H9 (cell line): ENCODE data around the gene SEC24C. TPM values are rescaled to one million over a fixed set of nuclear protein-coding genes. Genes with fewer than 3 reads are reported as not detected.

Experiments used
- DNase-seq: peaks from one replicate; pipeline ENCODE4 v3.0.0-alpha.2; 2017
- H2AFZ ChIP-seq: one replicate; pipeline ENCODE4 v1.6.1; 2013; ENCODE audit warnings: mild to moderate bottlenecking, low read length, control low read depth, moderate library complexity
- H2AK5ac ChIP-seq: 2 replicates; pipeline ENCODE4 v1.6.1; 2013; ENCODE audit warnings: low read length, control low read depth, mixed read lengths; ENCODE audit not compliant: insufficient read length
- H2BK120ac ChIP-seq: one replicate; pipeline ENCODE4 v1.6.1; 2013; ENCODE audit warnings: low read depth, mild to moderate bottlenecking, low read length, control low read depth, inconsistent platforms; ENCODE audit not compliant: poor library complexity, severe bottlenecking
- H2BK12ac ChIP-seq: 2 replicates; pipeline ENCODE4 v1.6.1; 2013; ENCODE audit warnings: low read length, control low read depth, mixed read lengths, low read depth; ENCODE audit not compliant: insufficient read length
- H2BK15ac ChIP-seq: 2 replicates; pipeline ENCODE4 v1.6.1; 2013; ENCODE audit warnings: low read depth, low read length, control low read depth
- H2BK20ac ChIP-seq: one replicate; pipeline ENCODE4 v1.6.1; 2013; ENCODE audit warnings: low read depth, mild to moderate bottlenecking, low read length, control low read depth, inconsistent platforms; ENCODE audit not compliant: poor library complexity, severe bottlenecking
- H2BK5ac ChIP-seq: 2 replicates; pipeline ENCODE4 v1.6.1; 2013; ENCODE audit warnings: low read length, control low read depth, mixed read lengths; ENCODE audit not compliant: insufficient read length
- H3K14ac ChIP-seq: 2 replicates; pipeline ENCODE4 v1.6.1; 2013; ENCODE audit warnings: low read length, control low read depth; ENCODE audit not compliant: insufficient read depth
- H3K18ac ChIP-seq: 2 replicates; pipeline ENCODE4 v1.6.1; 2013; ENCODE audit warnings: low read depth, mild to moderate bottlenecking, mixed read lengths, low read length, control low read depth; ENCODE audit not compliant: insufficient read length
- H3K23ac ChIP-seq: 2 replicates; pipeline ENCODE4 v1.6.1; 2013; ENCODE audit warnings: low read length, control low read depth, mixed read lengths, low read depth; ENCODE audit not compliant: insufficient read length
- H3K23me2 ChIP-seq: 2 replicates; pipeline ENCODE4 v1.6.1; 2013; ENCODE audit warnings: low read depth, mild to moderate bottlenecking, mixed read lengths, low read length, control low read depth; ENCODE audit not compliant: insufficient read length, poor library complexity, severe bottlenecking
- H3K27ac ChIP-seq: 2 replicates; pipeline ENCODE4 v1.5.1; 2013; ENCODE audit warnings: low read length, control low read depth, mixed read lengths, low read depth; ENCODE audit not compliant: insufficient read length
- H3K27me3 ChIP-seq: 2 replicates; pipeline ENCODE4 v1.6.1; 2013; ENCODE audit warnings: low read length, control low read depth, inconsistent platforms; ENCODE audit not compliant: insufficient read depth
- H3K4ac ChIP-seq: 2 replicates; pipeline ENCODE4 v1.6.1; 2013; ENCODE audit warnings: low read depth, mild to moderate bottlenecking, control low read depth, inconsistent platforms, low read length, moderate library complexity
- H3K4me1 ChIP-seq: 2 replicates; pipeline ENCODE4 v1.6.1; 2013; ENCODE audit warnings: low read length, control low read depth, inconsistent platforms; ENCODE audit not compliant: insufficient read depth
- H3K4me2 ChIP-seq: 2 replicates; pipeline ENCODE4 v1.6.1; 2013; ENCODE audit warnings: low read length, control low read depth, mixed read lengths; ENCODE audit not compliant: insufficient read length, insufficient read depth
- H3K56ac ChIP-seq: 2 replicates; pipeline ENCODE4 v1.6.1; 2013; ENCODE audit warnings: low read depth, mild to moderate bottlenecking, mixed read lengths, low read length, control low read depth; ENCODE audit not compliant: insufficient read length
- H3K79me1 ChIP-seq: 2 replicates; pipeline ENCODE4 v1.6.1; 2013; ENCODE audit warnings: low read depth, mild to moderate bottlenecking, moderate library complexity, low read length, control low read depth, inconsistent platforms; ENCODE audit not compliant: insufficient read depth, poor library complexity, severe bottlenecking
- H3K79me2 ChIP-seq: 2 replicates; pipeline ENCODE4 v1.6.1; 2013; ENCODE audit warnings: low read length, control low read depth, inconsistent platforms; ENCODE audit not compliant: insufficient read depth
- H3K9ac ChIP-seq: 2 replicates; pipeline ENCODE4 v1.6.1; 2013; ENCODE audit warnings: low read length, control low read depth, mixed read lengths; ENCODE audit not compliant: insufficient read length; ENCODE audit errors: extremely low read depth
- H3K9me3 ChIP-seq: one replicate; pipeline ENCODE4 v1.6.1; 2013; ENCODE audit warnings: low read depth, low read length, inconsistent platforms; ENCODE audit not compliant: control insufficient read depth
- H3T11ph ChIP-seq: one replicate; pipeline ENCODE4 v1.6.1; 2013; ENCODE audit warnings: mild to moderate bottlenecking, low read length, control low read depth, inconsistent platforms
- H4K20me1 ChIP-seq: one replicate; pipeline ENCODE4 v1.6.1; 2013; ENCODE audit not compliant: control insufficient read depth, insufficient read length, insufficient read depth
- H4K5ac ChIP-seq: 2 replicates; pipeline ENCODE4 v1.6.1; 2013; ENCODE audit warnings: low read depth, mild to moderate bottlenecking, mixed read lengths, low read length, control low read depth; ENCODE audit not compliant: insufficient read length
- H4K8ac ChIP-seq: replicated peaks from 2 replicates; pipeline ENCODE4 v1.6.1; 2013; ENCODE audit warnings: low read length, control low read depth, mixed read lengths, low read depth; ENCODE audit not compliant: insufficient read length
- H4K91ac ChIP-seq: 2 replicates; pipeline ENCODE4 v1.6.1; 2013; ENCODE audit warnings: low read depth, mild to moderate bottlenecking, moderate library complexity, mixed read lengths, low read length, control low read depth; ENCODE audit not compliant: insufficient read length
- H3K27ac Mint-ChIP-seq, 3 experiments: 2 replicates in 2 of 3; 3 replicates in 1 of 3; pipeline ENCODE4 v1.8.0; 2020 to 2021; ENCODE audit warnings: mixed read lengths in 3 of 3, mild to moderate bottlenecking in 1 of 3, moderate library complexity in 1 of 3
- H3K27me3 Mint-ChIP-seq: 2 replicates; pipeline ENCODE4 v1.8.0; 2021; ENCODE audit warnings: low read depth, mild to moderate bottlenecking, moderate library complexity, mixed read lengths
- H3K36me3 Mint-ChIP-seq, 3 experiments: 2 replicates in 2 of 3; 3 replicates in 1 of 3; pipeline ENCODE4 v1.8.0; 2020 to 2021; ENCODE audit warnings: low read depth in 3 of 3, mixed read lengths in 3 of 3; ENCODE audit not compliant: insufficient read depth in 1 of 3
- H3K4me1 Mint-ChIP-seq, 2 experiments: 2 replicates each; pipeline ENCODE4 v1.8.0; 2020; ENCODE audit warnings: mixed read lengths in 2 of 2
- H3K4me3 Mint-ChIP-seq, 2 experiments: 2 replicates in 1 of 2; 3 replicates in 1 of 2; pipeline ENCODE4 v1.8.0; 2020 to 2021; ENCODE audit warnings: mild to moderate bottlenecking in 2 of 2, mixed read lengths in 2 of 2, moderate library complexity in 1 of 2
- H3K9me3 Mint-ChIP-seq, 2 experiments: 2 replicates in 1 of 2; 3 replicates in 1 of 2; pipeline ENCODE4 v1.8.0; 2020; ENCODE audit warnings: mild to moderate bottlenecking in 2 of 2, mixed read lengths in 2 of 2, moderate library complexity in 1 of 2
- WGBS: extraction: QIAGEN DNeasy Blood & Tissue Kit; methylation state at CpG from one replicate; pipeline ENCODE4 v1.1.7; 2013; ENCODE audit warnings: missing lambda C conversion rate, low lambda C conversion rate, mixed read lengths; ENCODE audit not compliant: insufficient read length; ENCODE audit errors: extremely low coverage; 5-methylcytosine and 5-hydroxymethylcytosine counted together
- total RNA-seq: library from RNA; stranded (reverse); gene quantifications from 2 replicates; pipeline ENCODE4 v1.2.1, GENCODE V29; 2021
- TF ChIP-seq, protein P1 (sequence below): fragments of 200-600 bp; sonication (generic); conservative IDR thresholded peaks from 3 replicates; pipeline ENCODE4 v1.8.0; 2021; ENCODE audit warnings: antibody characterized with exemption, mild to moderate bottlenecking

The SEC24C gene
- total RNA-seq, 1 experiment from 2014 or later = 62.4 TPM

GRCh38 chr10:73789659-73790055 is 45.5 kb downstream of the SEC24C start:
- no peaks in the 10 kb centered on the region for H3K27me3 Mint-ChIP-seq
- Histone ChIP-seq H3K27ac (no peak overlapping the region), H2BK120ac (no peak overlapping the region), H4K20me1 (no peaks in the 10 kb centered on the region), H2BK20ac (no peak overlapping the region), H3K18ac (no peak overlapping the region), H3K9me3 (no peaks in the 10 kb centered on the region), H3K56ac (no peak overlapping the region), H2AFZ (no peak overlapping the region), H3T11ph (no peak overlapping the region), H3K9ac (no peak overlapping the region), H3K23me2 (peaks cover 8% of the 10 kb centered on the region), H4K5ac (no peak overlapping the region), H3K14ac (no peak overlapping the region), H2BK12ac (no peak overlapping the region), H3K4ac (no peak overlapping the region), H4K8ac (no peak overlapping the region), H4K91ac (no peak overlapping the region), H3K79me1 (no peaks in the 10 kb centered on the region), H3K4me2 (no peak overlapping the region), H3K4me1 (peaks cover 2% of the 10 kb centered on the region; the same call in 1 of the 2 replicates), H3K23ac (no peak overlapping the region), H2BK15ac (no peak overlapping the region), H3K27me3 (no peaks in the 10 kb centered on the region), H2BK5ac (no peak overlapping the region), H2AK5ac (no peak overlapping the region), H3K79me2 (peaks cover 4% of the 10 kb centered on the region; the same call in 1 of the 2 replicates)
- TF ChIP-seq, protein P1, sequence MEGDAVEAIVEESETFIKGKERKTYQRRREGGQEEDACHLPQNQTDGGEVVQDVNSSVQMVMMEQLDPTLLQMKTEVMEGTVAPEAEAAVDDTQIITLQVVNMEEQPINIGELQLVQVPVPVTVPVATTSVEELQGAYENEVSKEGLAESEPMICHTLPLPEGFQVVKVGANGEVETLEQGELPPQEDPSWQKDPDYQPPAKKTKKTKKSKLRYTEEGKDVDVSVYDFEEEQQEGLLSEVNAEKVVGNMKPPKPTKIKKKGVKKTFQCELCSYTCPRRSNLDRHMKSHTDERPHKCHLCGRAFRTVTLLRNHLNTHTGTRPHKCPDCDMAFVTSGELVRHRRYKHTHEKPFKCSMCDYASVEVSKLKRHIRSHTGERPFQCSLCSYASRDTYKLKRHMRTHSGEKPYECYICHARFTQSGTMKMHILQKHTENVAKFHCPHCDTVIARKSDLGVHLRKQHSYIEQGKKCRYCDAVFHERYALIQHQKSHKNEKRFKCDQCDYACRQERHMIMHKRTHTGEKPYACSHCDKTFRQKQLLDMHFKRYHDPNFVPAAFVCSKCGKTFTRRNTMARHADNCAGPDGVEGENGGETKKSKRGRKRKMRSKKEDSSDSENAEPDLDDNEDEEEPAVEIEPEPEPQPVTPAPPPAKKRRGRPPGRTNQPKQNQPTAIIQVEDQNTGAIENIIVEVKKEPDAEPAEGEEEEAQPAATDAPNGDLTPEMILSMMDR = no peak
- no peaks in the 10 kb centered on the region for H3K9me3 Mint-ChIP-seq
- peak overlapping the region in 1 of 3 experiments; percentile 70; a peak in 1 of 7 replicates for H3K27ac Mint-ChIP-seq
- no peak overlapping the region for H3K4me3 Mint-ChIP-seq
- peaks cover 12% of the 10 kb centered on the region in 2 experiments for H3K4me1 Mint-ChIP-seq
- no CpG with 5 or more reads among the region's 10 CpGs for WGBS
- DNase-seq = no peak
- peaks cover 24 to 44% (median 33%) of the 10 kb centered on the region in 3 experiments; a peak in 6 of 7 replicates for H3K36me3 Mint-ChIP-seq
